GM18907 (cell line): ENCODE measurements around the gene CETP.

Source experiments
- ATAC-seq: cut with Tn5 transposase; IDR thresholded peaks from one replicate; pipeline ENCODE4 v1.9.1; 2021; ENCODE audit warnings: mild to moderate bottlenecking, moderate library complexity; ENCODE audit not compliant: unreplicated experiment

CETP gene

DNA sequence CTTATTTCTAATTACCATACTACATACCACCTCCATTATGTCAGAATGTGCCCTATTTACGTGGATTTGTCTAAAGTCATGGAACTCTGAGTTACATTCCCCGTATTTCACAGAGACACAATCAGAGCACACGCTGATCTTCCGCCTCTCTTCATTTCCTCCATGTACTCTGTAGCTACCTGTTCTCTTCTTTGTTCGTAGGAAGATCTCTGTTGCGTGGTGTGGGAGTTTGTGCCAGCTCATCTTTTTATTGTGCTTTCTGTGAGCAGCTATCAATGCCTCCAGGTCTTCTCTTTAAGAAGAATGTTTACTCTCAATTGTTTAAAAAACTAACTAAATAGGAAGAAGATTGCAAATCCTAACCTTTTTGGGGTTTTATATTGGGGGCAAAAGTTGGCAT lies 54.6 kb downstream of the CETP start:
- no peak for ATAC-seq

- ATAC-seq: no peak
Measured at GRCh38 chr16:57016831-57017230, 55.1 kb downstream of the CETP start.

DNA sequence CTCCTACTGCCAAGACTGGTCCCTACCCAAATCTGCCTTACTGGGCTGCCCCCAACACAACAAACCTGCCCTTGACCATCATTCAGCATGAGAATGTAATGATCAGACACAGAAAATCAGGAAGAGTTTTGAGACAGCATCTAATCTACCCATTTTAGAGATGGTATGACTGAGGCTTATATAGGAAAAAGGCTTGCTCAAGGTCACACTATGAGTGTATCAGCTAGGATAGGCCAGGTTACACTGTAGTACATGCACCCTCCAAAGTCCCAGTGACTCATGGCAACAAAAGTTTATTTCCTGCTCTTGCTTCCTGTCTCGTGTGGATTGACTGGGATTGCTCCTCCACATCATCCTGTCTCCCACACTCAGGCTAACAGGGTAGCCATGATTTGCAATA lies 55.5 kb downstream of the CETP start:
- no peak for ATAC-seq

DNA sequence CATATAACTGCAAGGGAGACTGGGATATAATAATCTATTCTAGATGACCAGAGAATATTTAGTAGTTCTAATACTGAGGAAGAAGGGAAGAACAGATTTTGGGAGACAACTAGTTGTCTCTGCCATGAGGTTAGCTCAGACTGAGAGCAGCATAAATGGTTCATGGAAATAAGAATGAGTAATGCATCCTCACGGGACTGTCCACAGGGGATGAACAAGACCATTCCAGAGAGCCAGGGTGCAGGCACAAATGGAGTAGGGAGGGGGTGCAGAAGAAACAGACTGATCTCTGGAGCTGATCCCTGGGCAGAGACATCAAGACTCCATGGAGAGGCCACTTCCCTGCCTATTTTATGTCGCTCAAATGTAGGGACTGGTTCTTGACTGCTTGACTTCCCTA lies 58.0 kb downstream of the CETP start:
- ATAC-seq: no peak

- ATAC-seq: no peak
Measured at GRCh38 chr16:57020651-57021050, 58.9 kb downstream of the CETP start.

DNA sequence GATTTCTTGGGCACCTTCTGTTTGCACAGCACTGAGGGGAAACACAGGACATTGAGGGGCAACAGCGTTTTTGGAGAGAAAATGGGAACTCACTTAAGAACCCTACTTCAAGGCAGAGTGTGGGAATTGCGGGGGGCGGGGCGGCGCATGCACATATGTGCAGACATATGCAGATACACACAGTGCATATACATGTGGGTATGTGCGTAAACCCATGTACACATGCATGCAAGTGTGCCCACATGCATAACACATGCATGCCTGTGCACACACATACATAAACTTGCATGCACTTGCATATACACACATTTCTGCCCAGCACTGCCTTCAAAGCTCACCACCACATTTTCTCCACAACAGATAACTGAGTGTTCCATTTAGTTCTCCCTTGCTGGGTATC lies 60.0 kb downstream of the CETP start:
- ATAC-seq: no peak

GRCh38 chr16:57022445-57022844 lies 60.7 kb downstream of the CETP start:
- no peak for ATAC-seq

GRCh38 chr16:57023541-57024249 lies 61.9 kb downstream of the CETP start:
- ATAC-seq: no peak

GRCh38 chr16:57024894-57025680 lies 63.3 kb downstream of the CETP start:
- no peak for ATAC-seq

DNA sequence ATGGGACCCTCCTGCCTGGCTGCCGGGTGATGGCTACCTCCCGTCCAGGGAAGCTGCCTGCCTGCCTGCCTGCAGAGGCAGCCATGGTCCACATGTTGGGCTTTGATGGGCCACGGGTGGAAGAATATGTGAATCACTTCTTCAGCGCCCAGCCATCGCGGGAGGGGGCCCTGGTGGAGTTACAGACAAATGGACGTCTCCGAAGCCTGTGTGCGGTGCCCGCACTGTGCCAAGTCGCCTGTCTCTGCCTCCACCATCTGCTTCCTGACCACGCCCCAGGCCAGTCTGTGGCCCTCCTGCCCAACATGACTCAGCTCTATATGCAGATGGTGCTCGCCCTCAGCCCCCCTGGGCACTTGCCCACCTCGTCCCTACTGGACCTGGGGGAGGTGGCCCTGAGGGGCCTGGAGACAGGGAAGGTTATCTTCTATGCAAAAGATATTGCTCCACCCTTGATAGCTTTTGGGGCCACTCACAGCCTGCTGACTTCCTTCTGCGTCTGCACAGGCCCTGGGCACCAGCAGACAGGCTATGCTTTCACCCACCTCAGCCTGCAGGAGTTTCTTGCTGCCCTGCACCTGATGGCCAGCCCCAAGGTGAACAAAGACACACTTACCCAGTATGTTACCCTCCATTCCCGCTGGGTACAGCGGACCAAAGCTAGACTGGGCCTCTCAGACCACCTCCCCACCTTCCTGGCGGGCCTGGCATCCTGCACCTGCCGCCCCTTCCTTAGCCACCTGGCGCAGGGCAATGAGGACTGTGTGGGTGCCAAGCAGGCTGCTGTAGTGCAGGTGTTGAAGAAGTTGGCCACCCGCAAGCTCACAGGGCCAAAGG lies 64.4 kb downstream of the CETP start:
- no peak for ATAC-seq

DNA sequence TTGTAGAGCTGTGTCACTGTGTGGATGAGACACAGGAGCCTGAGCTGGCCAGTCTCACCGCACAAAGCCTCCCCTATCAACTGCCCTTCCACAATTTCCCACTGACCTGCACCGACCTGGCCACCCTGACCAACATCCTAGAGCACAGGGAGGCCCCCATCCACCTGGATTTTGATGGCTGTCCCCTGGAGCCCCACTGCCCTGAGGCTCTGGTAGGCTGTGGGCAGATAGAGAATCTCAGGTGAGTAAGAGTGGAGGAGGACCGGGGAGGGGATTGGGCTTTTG lies 65.0 kb downstream of the CETP start:
- ATAC-seq: no peak

DNA sequence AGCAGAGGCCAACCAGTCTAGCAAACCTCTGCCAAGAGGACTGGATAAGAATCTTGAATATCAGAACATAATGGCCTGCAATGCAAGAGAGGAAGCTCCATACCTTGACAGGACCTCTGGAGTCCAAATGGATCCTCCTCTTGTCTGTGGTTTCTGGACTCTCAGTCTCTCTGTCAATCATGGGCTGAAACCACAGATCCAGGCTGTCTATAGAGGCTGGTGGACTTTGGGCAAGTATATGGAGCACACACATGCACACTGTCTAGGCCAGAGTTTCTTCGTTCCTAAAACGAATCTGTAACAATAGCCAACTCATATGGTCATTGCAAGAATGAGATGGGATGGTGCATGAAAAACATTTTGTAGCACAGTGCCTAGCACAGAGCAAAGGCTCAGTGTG lies 65.3 kb downstream of the CETP start:
- no peak for ATAC-seq

- no peak for ATAC-seq
Measured at GRCh38 chr16:57028086-57028485, 66.3 kb downstream of the CETP start.

GRCh38 chr16:57029161-57030160 lies 67.7 kb downstream of the CETP start:
- no peak for ATAC-seq

GRCh38 chr16:57030346-57030902 lies 68.7 kb downstream of the CETP start:
- ATAC-seq: no peak

DNA sequence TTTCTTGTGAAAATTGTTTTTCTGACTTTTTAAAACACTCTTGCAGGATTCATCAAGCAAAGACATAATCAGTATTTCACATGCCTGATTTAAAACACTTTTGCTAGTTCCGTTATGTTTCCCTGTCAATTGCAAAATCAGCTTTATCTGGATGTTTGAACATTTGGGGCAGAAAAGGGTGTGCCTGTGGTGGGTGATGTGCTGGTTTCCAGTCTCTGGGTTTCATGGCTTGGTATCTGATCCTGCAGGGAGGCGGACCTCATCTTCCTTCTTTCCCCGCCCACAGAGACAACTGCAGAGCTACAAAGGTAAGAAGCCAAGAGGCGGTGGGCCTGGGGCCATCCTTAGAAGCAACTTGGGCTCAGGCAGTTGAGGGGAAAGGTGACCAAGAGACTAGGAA lies 69.4 kb downstream of the CETP start:
- no peak for ATAC-seq

DNA sequence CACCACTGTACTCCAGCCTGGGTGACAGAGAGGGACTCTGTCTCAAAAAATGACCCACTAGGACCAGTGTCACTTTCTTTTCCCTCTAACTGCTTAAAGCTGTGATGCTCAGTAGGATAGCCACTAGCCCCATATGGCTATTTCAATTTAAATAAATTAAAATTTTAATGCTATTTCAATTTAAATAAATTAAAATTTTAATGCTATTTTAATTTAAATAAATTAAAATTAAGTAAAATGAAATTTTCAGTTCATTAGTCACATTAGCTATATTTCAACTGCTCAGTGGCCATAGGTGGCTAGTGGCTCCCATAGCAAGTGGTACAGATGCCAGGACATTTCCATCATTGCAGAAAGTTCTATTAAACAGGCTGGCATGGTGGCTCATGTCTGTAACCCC lies 70.6 kb downstream of the CETP start:
- no peak for ATAC-seq

GRCh38 chr16:57032931-57033330 lies 71.2 kb downstream of the CETP start:
- ATAC-seq: no peak
